CD8-positive, alpha-beta memory T cell (primary cell): ENCODE data around the gene SPHK2. TPM values are rescaled to one million over a fixed set of nuclear protein-coding genes. Genes with fewer than 3 reads are reported as not detected.
A peak's percentile ranks its signal among the peaks of the same experiment; 100 is the strongest.

Experiments
- CTCF ChIA-PET: fragments of 350-600 bp; sonication (Branson Sonifier 250); formaldehyde crosslinking; loops from one replicate; lab custom pipeline; 2021; ENCODE audit warnings: antibody characterized with exemption; lab: Charles Lee
- POLR2A ChIA-PET: fragments of 350-600 bp; sonication (Branson Sonifier 250); formaldehyde crosslinking; loops from one replicate; lab custom pipeline; 2021; ENCODE audit warnings: antibody characterized with exemption; lab: Charles Lee
- DNase-seq, 5 donors: peaks; one replicate each; pipeline versions ENCODE4 v3.0.0 to v3.0.0-alpha.2; 2020 to 2022; ENCODE audit warnings: mixed read lengths in 1 of 5
- H3K27ac ChIP-seq: one replicate; pipeline ENCODE4 v1.7.0; 2013; ENCODE audit warnings: low read depth, mild to moderate bottlenecking, low read length, moderate library complexity
- H3K27me3 ChIP-seq: 2 replicates; pipeline ENCODE4 v1.7.0; 2013; ENCODE audit warnings: low read length, mild to moderate bottlenecking; ENCODE audit not compliant: insufficient read depth, poor library complexity, severe bottlenecking
- H3K36me3 ChIP-seq: 2 replicates; pipeline ENCODE4 v1.7.0; 2013; ENCODE audit warnings: mild to moderate bottlenecking, low read length, moderate library complexity; ENCODE audit not compliant: insufficient read depth
- H3K4me1 ChIP-seq: 2 replicates; pipeline ENCODE4 v1.7.0; 2013; ENCODE audit warnings: mild to moderate bottlenecking, low read length, moderate library complexity; ENCODE audit not compliant: insufficient read depth
- H3K4me3 ChIP-seq: 2 replicates; pipeline ENCODE4 v1.7.0; 2013; ENCODE audit warnings: mild to moderate bottlenecking, low read length
- H3K9me3 ChIP-seq: 2 replicates; pipeline ENCODE4 v1.7.0; 2013; ENCODE audit warnings: mild to moderate bottlenecking, low read length
- H3K27ac Mint-ChIP-seq, 8 donors: one replicate each; pipeline ENCODE4 v1.8.0; 2020 to 2021; ENCODE audit warnings: mixed read lengths in 8 of 8, mild to moderate bottlenecking in 6 of 8, inconsistent platforms in 3 of 8, moderate library complexity in 3 of 8
- H3K27me3 Mint-ChIP-seq, 2 donors: one replicate each; pipeline ENCODE4 v1.8.0; 2020 to 2021; ENCODE audit warnings: mixed read lengths in 2 of 2, mild to moderate bottlenecking in 1 of 2, moderate library complexity in 1 of 2
- H3K36me3 Mint-ChIP-seq, 3 donors: one replicate each; pipeline ENCODE4 v1.8.0; 2020 to 2021; ENCODE audit warnings: mixed read lengths in 3 of 3, inconsistent platforms in 1 of 3, mild to moderate bottlenecking in 1 of 3
- H3K4me1 Mint-ChIP-seq, 3 donors: one replicate each; pipeline ENCODE4 v1.8.0; 2020 to 2021; ENCODE audit warnings: mixed read lengths in 3 of 3, inconsistent platforms in 1 of 3, mild to moderate bottlenecking in 1 of 3
- H3K4me3 Mint-ChIP-seq, 7 donors: one replicate each; pipeline ENCODE4 v1.8.0; 2020 to 2021; ENCODE audit warnings: mixed read lengths in 7 of 7, mild to moderate bottlenecking in 6 of 7, moderate library complexity in 4 of 7, inconsistent platforms in 2 of 7
- H3K9me3 Mint-ChIP-seq, 5 donors: one replicate each; pipeline ENCODE4 v1.8.0; 2020 to 2022; ENCODE audit warnings: mixed read lengths in 5 of 5, mild to moderate bottlenecking in 3 of 5, moderate library complexity in 2 of 5, inconsistent platforms in 1 of 5
- polyA plus RNA-seq: library from polyadenylated mRNA; unstranded; fragments of 300-500 nt; fragmentation: Illumina TruSeq; gene quantifications from one replicate; pipeline ENCODE4 v1.2.3, GENCODE V29; 2021
- total RNA-seq, 2 experiments: library from RNA; stranded (reverse); gene quantifications; one replicate each; pipeline ENCODE4 v1.2.3, GENCODE V29; 2021

Gene SPHK2
- total and polyA plus RNA-seq, 3 experiments from 2014 or later, result 10.2 to 38.5 (median 37.5) TPM

GRCh38 chr19:48615231-48616040 is 3.9 kb upstream of the SPHK2 start:
- Histone ChIP-seq H3K27me3 (no peaks in the 10 kb centered on the region), H3K4me3 (no peak overlapping the region), H3K4me1 (peaks cover 33% of the 10 kb centered on the region), H3K36me3 (peaks cover 24% of the 10 kb centered on the region), H3K9me3 (no peaks in the 10 kb centered on the region), H3K27ac (no peak overlapping the region)
- Mint-ChIP-seq H3K27me3 (peaks cover 0 to 3% of the 10 kb centered on the region in 2 donors), H3K27ac (peak overlapping the region in 3 of 8 donors; percentile 22 to 45 (median 45)), H3K4me3 (peak overlapping the region in 3 of 7 donors; percentile 26 to 94 (median 39)), H3K36me3 (peaks cover 0 to 55% (median 6%) of the 10 kb centered on the region in 3 donors), H3K9me3 (peaks cover 0 to 2% (median 0%) of the 10 kb centered on the region in 5 donors), H3K4me1 (peaks cover 36 to 52% (median 41%) of the 10 kb centered on the region in 3 donors)
- ChIA-PET CTCF (interaction anchor here (1.2 kb wide), 1 partner anchor 378 kb away, joined by 3 read pairs; the partner anchor contains the start of genes GYS1 and RUVBL2), POLR2A (interaction anchor here (0.6 to 1.0 kb wide), 3 partner anchors 9 to 113 kb away, joined by 3 to 4 read pairs (median 4); no protein-coding TSS in a partner anchor)
- DNase-seq, result no peak

GRCh38 chr19:48616041-48616436 is 3.3 kb upstream of the SPHK2 start:
- H3K27ac Mint-ChIP-seq, result peak overlapping the region; percentile 76 to 99 (median 92)
- peaks cover 0 to 55% (median 6%) of the 10 kb centered on the region in 3 donors for H3K36me3 Mint-ChIP-seq
- Histone ChIP-seq H3K27ac (peak overlapping the region; percentile 81), H3K4me1 (peaks cover 33% of the 10 kb centered on the region), H3K27me3 (no peaks in the 10 kb centered on the region), H3K36me3 (peaks cover 24% of the 10 kb centered on the region), H3K4me3 (no peak overlapping the region), H3K9me3 (no peaks in the 10 kb centered on the region)
- CTCF ChIA-PET, result interaction anchor here (1.2 to 1.3 kb wide), 2 partner anchors 126 to 377 kb away, joined by 3 read pairs; partner anchors contain the start of genes GYS1 and RUVBL2
- peak overlapping the region; percentile 40 to 98 (median 97) for H3K4me3 Mint-ChIP-seq
- DNase-seq, result no peak
- POLR2A ChIA-PET, result interaction anchor here (0.8 to 1.1 kb wide), 2 partner anchors 8 to 37 kb away, joined by 3 read pairs; no protein-coding TSS in a partner anchor
- H3K4me1 Mint-ChIP-seq, result peaks cover 36 to 52% (median 41%) of the 10 kb centered on the region in 3 donors
- H3K27me3 Mint-ChIP-seq, result peaks cover 0 to 3% of the 10 kb centered on the region in 2 donors
- H3K9me3 Mint-ChIP-seq, result peaks cover 0 to 2% (median 0%) of the 10 kb centered on the region in 5 donors

GRCh38 chr19:48616491-48617056 is 2.7 kb upstream of the SPHK2 start:
- peaks cover 0 to 3% of the 10 kb centered on the region in 2 donors for H3K27me3 Mint-ChIP-seq
- peaks cover 0 to 58% (median 7%) of the 10 kb centered on the region in 3 donors for H3K36me3 Mint-ChIP-seq
- H3K4me3 ChIP-seq, result no peak overlapping the region
- H3K4me3 Mint-ChIP-seq, result peak overlapping the region; percentile 48 to 98 (median 97)
- no peaks in the 10 kb centered on the region for H3K27me3 ChIP-seq
- peak overlapping the region; percentile 76 to 99 (median 92) for H3K27ac Mint-ChIP-seq
- H3K4me1 ChIP-seq, result peaks cover 33% of the 10 kb centered on the region
- no peak for DNase-seq
- H3K27ac ChIP-seq, result peak overlapping the region; percentile 81
- peaks cover 39 to 52% (median 44%) of the 10 kb centered on the region in 3 donors for H3K4me1 Mint-ChIP-seq
- H3K9me3 ChIP-seq, result no peaks in the 10 kb centered on the region
- peaks cover 0 to 2% (median 0%) of the 10 kb centered on the region in 5 donors for H3K9me3 Mint-ChIP-seq
- ChIA-PET POLR2A (interaction anchor here (1.1 kb wide), 1 partner anchor 37 kb away, joined by 3 read pairs; no protein-coding TSS in a partner anchor), CTCF (interaction anchor here (1.2 to 3.2 kb wide), 4 partner anchors 8 to 283 kb away, joined by 3 to 16 read pairs (median 3); partner anchors contain the start of gene KDELR1)
- peaks cover 24% of the 10 kb centered on the region for H3K36me3 ChIP-seq

- peaks cover 33% of the 10 kb centered on the region for H3K4me1 ChIP-seq
- H3K27me3 ChIP-seq, result no peaks in the 10 kb centered on the region
- Mint-ChIP-seq H3K27ac (peak overlapping the region; percentile 90 to 99 (median 98)), H3K9me3 (peaks cover 0 to 2% (median 0%) of the 10 kb centered on the region in 5 donors), H3K4me3 (peak overlapping the region; percentile 94 to 100 (median 98)), H3K27me3 (peaks cover 0 to 3% of the 10 kb centered on the region in 2 donors), H3K36me3 (peaks cover 0 to 63% (median 9%) of the 10 kb centered on the region in 3 donors), H3K4me1 (peaks cover 42 to 54% (median 49%) of the 10 kb centered on the region in 3 donors)
- peak overlapping the region; percentile 81 for H3K27ac ChIP-seq
- ChIA-PET POLR2A (interaction anchor here (1.1 to 1.8 kb wide), 2 partner anchors 36 to 104 kb away, joined by 3 to 5 read pairs; no protein-coding TSS in a partner anchor), CTCF (interaction anchor here (1.2 to 3.2 kb wide), 5 partner anchors 9 to 283 kb away, joined by 3 to 16 read pairs (median 3); partner anchors contain the start of gene KDELR1)
- H3K9me3 ChIP-seq, result no peaks in the 10 kb centered on the region
- DNase-seq, result no peak
- H3K36me3 ChIP-seq, result peaks cover 24% of the 10 kb centered on the region
- peak overlapping the region; percentile 76 for H3K4me3 ChIP-seq
Measured at GRCh38 chr19:48617146-48617937, 2.0 kb upstream of the SPHK2 start.

GRCh38 chr19:48618278-48618915 is 909 bp upstream of the SPHK2 start:
- Mint-ChIP-seq H3K4me3 (peak overlapping the region; percentile 94 to 100 (median 98)), H3K27me3 (peaks cover 0 to 3% of the 10 kb centered on the region in 2 donors), H3K9me3 (peaks cover 0 to 2% (median 0%) of the 10 kb centered on the region in 5 donors), H3K4me1 (peaks cover 47 to 60% (median 55%) of the 10 kb centered on the region in 3 donors), H3K27ac (peak overlapping the region; percentile 90 to 99 (median 98)), H3K36me3 (peaks cover 0 to 65% (median 11%) of the 10 kb centered on the region in 3 donors)
- Histone ChIP-seq H3K4me3 (peak overlapping the region; percentile 76), H3K27me3 (no peaks in the 10 kb centered on the region), H3K36me3 (peaks cover 24% of the 10 kb centered on the region), H3K9me3 (no peaks in the 10 kb centered on the region), H3K4me1 (peaks cover 37% of the 10 kb centered on the region), H3K27ac (peak overlapping the region; percentile 81)
- ChIA-PET CTCF (interaction anchor here (0.6 to 3.2 kb wide), 8 partner anchors 9 to 220 kb away, joined by 3 to 16 read pairs (median 4); no protein-coding TSS in a partner anchor), POLR2A (interaction anchor here (0.5 to 2.5 kb wide), 13 partner anchors 9 to 1148 kb away, joined by 3 to 23 read pairs (median 5); partner anchors contain the start of genes CA11, DBP, GYS1 and PPP1R15A)
- no peak for DNase-seq

GRCh38 chr19:48619692-48620585 is 633 bp downstream of the SPHK2 start:
- H3K4me1 Mint-ChIP-seq, result peaks cover 58 to 74% (median 68%) of the 10 kb centered on the region in 3 donors

More at GRCh38 chr19:48619692-48620585, 633 bp downstream of the SPHK2 start:
- H3K36me3 ChIP-seq, result peaks cover 24% of the 10 kb centered on the region
- peak overlapping the region; percentile 76 for H3K4me3 ChIP-seq
- peak overlapping the region; percentile 94 to 100 (median 98) for H3K4me3 Mint-ChIP-seq
- peaks cover 0 to 3% of the 10 kb centered on the region in 2 donors for H3K27me3 Mint-ChIP-seq
- H3K27me3 ChIP-seq, result no peaks in the 10 kb centered on the region
- peaks cover 0 to 62% (median 11%) of the 10 kb centered on the region in 3 donors for H3K36me3 Mint-ChIP-seq
- H3K4me1 ChIP-seq, result peaks cover 43% of the 10 kb centered on the region
- H3K27ac Mint-ChIP-seq, result peak overlapping the region; percentile 90 to 99 (median 98)
- H3K9me3 ChIP-seq, result no peaks in the 10 kb centered on the region
- H3K9me3 Mint-ChIP-seq, result peaks cover 0 to 2% (median 0%) of the 10 kb centered on the region in 5 donors
- DNase-seq, result no peak
- ChIA-PET CTCF (interaction anchor here (0.6 to 3.2 kb wide), 9 partner anchors 11 to 168 kb away, joined by 3 to 16 read pairs (median 4); no protein-coding TSS in a partner anchor), POLR2A (interaction anchor here (0.5 to 2.5 kb wide), 15 partner anchors 9 to 1378 kb away, joined by 3 to 23 read pairs (median 4); partner anchors contain the start of genes CA11, DBP, GYS1 and PPP1R15A)
- H3K27ac ChIP-seq, result peak overlapping the region; percentile 84
